NCI-H128 (cell line): ENCODE results near the gene STAT5A.
"Not testable (repeated sequence)": the region's sequence is repeated elsewhere in the genome, so short reads cannot be mapped to it uniquely, and the experiment has no call there.

Experiments used
- DNase-seq: peaks from one replicate; lab custom pipeline; 2025; ENCODE audit not compliant: unreplicated experiment; lab: John Stamatoyannopoulos, UW

STAT5A gene

DNA sequence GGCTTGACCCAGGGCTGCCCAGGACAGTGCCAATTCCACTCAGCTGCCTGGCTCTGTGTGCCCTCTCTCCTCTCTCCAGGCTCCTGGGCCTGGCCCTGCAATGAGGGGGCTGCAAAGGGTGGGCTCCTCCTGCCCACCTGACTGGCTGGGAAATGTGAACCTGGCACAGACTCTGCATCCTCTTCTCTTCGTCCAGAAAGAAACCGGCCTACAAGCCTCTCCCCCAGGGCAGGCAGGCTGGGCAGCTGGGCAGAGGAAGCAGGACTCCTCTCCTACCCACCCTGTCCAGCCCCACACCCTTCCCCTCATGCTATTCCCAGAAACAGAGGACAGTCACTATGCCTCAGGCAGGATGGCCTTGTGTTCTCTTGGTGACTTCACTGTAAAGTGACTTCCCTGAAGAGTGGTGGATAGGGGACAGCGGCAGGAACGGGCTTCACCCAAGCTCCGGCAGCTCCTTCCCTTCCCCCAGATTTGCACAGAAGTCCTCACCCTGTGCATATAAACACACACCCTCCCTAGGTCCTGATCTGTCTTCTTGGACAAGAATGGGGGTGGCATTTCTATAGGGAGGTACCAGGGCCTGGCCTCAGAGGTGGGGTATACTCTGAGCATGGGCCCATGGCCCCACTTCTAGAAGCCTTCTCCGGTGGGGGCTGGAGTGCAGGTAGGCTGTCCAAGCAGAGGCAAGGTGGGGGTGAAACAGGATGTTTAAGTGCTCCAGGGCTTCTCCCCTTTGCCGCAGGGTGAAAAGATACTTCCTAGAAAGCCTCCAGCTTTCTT is 4.9 kb upstream of the STAT5A start:
- no peak for DNase-seq

DNA sequence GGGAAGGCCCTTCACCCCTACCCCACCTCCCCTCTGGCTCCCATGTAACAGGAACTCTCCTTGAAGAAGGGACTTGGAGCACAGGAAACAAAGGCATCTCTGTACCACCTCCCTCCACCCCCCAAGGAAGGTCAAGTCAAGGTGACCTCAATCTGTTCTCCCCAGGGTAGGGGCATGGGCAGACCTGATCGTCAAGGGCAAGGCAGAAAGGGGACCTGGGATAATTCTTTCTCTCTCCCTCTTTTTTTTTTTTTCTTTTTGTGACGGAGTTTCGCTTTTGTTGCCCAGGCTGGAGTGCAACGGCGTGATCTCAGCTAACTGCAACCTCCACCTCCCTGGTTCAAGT is 4.3 kb upstream of the STAT5A start:
- no peak for DNase-seq

DNA sequence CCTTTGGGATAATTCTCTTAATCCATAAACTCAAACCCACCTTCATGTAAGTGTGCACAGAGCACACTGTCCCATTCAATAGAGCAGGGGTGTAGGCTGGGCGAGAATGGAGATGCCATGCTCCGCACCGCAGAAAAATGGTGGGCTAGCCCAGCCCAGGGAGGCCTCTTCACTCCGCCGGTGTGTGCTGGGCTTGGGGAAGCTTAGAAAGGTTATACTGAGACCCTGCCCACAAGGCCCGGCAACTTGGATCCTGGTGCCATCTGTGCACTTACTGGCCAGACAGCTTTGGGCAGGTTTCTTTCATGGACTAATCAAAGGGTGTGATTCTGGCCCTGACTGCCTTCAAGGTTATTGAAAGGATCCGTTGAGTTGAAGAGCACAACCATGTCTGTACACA is 3.7 kb upstream of the STAT5A start:
- DNase-seq, result no peak

DNA sequence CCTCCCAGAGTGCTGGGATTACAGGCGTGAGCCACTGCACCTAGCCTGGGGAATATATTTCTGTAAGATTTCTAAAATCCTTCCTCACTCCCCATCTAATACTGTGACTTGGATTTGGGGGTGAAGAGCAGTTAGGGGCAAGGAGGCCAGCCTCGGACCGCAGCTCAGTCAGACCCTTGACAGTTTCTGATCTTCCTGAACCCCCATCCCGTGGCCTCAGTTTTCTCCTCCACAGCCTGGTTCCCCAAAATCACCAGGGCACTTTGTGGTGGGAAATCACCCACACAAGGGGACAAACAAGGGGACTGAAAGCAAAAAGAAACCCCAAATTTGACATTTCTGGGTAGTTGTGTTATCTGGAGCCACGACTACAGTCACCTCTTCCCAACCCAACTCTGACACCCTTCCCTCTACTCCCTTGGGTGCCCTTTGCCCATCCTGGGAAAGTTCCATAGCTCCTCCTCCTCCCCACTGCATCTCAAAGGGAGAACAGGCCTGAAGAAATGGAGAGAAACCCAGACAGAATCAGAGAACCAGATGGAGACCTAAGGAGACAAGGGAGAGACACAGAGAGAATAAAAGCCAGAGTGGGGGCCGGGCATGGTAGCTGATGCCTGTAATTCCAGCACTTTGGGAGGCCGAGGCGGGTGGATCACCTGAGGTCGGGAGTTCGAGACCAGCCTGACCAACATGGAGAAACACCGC is 2.8 kb upstream of the STAT5A start:
- no peak for DNase-seq

DNA sequence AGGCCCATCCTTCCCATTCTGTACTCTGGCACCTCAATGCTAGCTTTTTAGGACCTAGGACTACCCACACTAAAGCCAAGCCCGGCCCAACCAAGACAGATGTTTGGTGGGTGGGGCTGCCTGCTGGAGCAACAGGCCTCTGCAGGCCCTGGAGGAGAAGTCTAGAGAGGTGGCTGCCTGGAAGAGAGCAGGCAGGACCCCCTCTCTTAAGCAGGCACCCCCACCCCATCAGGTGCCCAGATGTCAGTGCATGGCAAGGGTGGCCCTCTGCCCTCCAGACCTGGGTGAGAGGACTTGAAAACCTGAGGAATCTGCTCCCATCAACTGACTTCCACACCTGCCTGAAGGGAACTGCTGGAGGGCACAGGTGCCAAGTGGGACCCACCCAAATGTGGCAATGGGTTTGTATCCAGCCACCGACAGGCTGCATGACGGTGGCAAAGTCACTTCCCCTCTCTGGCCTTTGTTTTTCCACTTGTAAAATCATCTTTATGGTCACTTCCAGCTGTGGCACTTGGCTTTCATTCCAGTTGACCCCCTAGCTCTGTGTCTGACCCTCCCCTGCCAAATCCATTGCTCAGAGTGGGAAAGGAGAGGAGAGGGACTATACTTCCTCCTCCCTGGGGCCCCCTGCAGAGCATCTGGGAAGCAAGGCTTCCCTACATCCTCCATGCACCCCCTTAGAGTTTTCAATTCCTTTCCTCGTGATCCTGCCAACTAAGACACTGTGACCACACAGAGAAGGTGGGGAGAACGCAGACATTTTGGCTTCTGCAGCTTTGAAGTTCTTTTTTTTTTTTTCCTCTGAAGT is 1.7 kb upstream of the STAT5A start:
- DNase-seq, result no peak

DNA sequence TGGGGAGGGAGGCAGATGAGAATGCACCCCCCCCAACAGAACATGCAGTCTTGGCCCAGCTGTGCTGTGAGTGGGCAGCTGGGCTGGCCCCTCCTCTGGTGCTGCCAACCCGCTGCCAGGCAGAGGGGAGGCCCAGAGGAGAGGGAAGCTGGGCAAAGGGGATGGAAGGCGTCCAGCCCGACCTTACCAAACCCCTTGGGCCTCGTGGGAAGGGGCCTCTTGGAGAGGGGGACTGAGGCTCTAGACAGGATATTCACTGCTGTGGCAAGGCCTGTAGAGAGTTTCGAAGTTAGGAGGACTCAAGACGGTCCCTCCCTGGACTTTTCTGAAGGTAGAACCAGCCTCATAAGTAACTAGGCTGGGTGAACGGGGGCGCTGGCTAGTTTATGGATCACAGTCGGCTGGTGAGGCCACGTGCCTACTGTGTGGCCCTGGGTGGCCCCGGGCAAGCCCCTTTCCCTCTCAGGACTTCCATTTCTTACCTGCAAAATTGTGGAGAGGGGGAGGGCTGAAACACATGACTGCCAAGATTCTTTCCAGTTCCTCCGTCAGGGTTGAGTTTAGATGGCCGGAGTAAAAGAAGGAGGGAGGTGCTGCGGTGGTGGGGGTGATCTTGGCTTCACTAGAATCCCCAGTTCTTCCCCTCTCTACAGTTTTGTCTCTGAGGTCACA is 857 bp upstream of the STAT5A start:
- DNase-seq, result no peak

DNA sequence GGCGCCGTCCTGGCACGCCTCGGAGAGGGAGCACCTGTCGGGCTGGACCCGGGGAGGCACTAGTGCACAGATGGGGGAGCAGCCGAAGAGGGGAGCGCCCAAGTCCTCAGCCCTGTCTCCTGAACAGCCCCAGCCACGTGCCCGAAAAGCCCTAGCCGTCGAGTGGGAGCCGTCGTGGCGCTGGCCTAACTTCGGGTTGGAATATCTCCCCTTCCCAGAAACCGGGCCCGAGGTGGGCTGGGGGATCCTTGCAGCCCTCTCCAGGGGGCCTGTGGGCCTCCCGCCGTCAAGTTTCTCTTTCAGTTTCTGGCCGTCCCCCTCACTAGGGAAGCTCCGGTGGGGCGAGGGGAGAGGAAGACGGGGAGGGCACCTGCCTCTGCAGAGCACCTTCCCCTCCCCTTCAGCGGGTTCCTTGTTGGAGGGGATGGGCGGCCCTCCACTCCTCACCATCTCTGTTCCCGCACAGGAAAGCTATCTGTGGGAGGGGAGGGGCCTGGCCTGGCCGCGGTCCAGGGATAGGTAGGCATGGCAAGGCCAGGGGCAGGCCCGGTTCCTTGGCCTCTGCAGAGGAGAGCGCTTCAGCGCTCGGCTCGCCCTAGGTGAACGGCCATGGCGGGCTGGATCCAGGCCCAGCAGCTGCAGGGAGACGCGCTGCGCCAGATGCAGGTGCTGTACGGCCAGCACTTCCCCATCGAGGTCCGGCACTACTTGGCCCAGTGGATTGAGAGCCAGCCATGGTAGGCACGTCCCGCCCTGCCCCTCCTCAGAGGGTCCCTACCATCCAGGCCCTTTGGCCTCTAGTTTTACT is 709 bp downstream of the STAT5A start:
- DNase-seq, result no peak

DNA sequence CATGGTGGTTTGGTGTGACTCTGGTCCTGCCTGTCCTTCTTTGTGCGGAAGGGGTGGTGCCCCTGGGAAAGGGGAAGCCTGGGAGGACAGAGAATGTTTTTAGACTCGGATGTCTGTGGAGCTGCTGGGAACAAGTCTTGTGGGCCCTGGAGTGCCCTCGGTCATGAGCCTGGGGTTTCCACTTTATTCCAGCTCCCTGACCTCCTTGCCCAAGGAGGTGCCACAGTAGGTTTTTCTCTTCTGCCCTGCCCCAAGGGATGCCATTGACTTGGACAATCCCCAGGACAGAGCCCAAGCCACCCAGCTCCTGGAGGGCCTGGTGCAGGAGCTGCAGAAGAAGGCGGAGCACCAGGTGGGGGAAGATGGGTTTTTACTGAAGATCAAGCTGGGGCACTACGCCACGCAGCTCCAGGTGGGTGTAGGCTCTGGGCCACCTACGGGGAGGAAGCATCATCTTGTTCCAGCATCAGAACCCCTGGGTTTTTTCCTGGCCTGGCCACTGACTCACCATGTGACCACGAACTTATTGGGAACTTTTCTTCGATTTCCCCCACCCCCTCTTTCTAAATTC is 1.4 kb downstream of the STAT5A start:
- no peak for DNase-seq

DNA sequence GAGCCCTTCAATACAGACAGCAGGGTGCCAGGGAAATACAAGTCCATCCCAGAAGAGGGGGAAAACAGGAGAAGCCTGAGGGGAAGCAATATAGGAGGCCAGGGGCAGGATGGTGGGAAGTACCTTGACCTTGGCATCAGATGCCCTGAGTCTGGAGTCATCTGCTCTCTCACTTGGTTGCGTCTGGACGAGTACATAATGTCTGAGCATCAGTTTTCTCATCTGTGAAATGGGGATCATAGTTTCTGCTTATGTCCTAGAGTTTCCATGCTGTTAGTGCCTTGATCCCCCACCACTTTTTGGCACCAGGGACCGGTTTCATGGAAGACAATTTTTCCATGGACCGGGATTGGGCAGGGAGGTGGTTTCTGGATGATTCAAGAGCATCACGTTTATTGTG is 2.3 kb downstream of the STAT5A start:
- no peak for DNase-seq

DNA sequence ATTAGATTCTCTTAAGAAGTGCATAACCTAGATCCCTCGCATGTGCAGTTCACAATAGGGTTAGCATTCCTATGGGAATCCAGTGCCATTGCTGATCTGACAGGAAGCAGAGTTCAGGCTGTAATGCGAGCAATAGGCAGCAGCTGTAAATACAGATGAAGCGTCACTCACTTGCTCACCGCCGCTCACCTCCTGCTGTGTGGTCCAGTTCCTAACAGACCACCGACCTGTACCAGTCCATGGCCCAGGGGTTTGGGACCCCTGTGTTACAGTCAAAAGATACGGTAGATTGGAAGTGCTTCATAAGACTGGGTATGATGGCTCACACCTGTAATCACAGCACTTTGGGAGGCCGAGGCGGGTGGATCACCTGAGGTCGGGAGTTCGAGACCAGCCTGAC is 2.8 kb downstream of the STAT5A start:
- no peak for DNase-seq

DNA sequence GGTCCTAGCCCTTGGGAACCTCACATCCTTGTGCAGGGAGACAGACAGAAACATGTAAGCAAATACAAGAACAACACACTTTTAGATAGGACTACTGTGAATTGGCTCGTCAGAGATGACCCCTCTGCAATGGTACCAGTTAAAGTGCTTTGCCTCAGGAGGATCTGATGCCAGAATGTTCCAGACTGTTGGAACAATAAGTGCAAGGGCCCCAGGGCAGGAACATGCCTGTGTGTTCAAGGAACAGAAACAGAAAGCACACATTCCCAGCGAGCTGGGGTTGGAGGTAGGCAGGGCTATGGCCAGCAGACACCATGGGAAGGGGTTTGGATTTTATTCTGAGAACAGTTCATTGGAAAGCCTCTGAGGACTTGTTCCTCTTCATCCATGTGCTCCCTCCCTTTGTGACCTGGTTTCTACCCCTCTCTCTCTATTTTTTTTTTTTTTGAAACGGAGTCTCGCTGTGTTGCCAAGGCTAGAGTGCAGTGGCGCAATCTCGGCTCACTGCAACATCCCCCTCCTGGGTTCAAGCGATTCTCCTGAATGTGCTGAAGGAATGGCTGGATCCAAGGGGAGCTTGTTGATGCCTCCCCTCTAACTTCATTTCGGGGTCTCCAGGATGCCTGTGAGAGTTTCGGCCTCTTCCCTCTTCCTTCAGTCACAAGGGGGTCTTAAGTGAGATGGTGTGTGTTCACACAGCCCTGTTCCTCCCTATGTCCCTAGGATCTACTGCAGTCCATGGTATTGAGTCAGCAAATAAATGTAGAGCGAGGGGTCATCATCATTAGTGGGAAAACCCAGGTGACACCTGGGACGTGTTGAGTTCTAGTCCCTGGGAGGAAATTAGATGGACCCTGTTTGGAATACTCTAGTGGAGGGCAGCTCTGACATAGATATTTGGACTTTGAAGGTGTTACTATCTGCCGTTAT is 6.4 kb downstream of the STAT5A start:
- no peak for DNase-seq

DNA sequence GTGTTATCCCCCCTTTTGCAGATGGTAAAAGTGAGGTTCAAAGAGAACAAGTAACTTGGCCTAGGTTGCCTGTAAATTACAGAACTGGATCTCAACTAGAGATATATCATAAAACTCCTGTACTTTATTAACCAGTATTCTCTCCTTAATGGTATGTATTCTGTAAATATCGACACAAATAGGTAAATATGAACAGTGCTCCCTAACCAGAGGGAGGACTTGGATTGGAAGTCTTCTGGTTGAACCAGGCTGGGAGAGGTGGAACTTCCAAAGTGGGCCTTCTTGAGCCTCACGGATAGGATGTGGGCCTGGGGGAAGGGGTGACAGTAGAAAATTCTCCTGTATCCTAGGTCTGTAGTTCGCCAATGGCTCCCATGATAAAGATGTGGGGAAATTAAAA is 7.7 kb downstream of the STAT5A start:
- DNase-seq, result no peak

DNA sequence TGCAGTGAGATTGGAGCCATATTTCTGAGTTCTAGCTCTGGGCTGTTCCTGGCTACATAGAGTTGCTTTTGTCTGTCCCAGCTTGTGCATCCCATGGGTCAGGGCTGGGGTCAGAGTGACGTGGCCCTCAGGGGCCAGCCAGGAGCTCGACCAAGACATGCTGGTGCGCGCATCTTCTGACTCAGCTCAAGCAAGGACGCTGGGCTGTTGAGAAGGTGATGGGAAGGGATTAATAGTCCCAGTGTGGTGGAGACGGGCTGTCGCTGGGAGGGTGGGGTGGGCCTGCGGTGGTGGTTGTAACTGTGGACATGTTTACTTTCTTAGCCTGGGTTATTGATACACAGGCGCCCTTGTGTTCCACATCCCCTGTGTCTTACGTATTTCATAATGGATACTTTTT is 9.5 kb downstream of the STAT5A start:
- not testable (repeated sequence) for DNase-seq

DNA sequence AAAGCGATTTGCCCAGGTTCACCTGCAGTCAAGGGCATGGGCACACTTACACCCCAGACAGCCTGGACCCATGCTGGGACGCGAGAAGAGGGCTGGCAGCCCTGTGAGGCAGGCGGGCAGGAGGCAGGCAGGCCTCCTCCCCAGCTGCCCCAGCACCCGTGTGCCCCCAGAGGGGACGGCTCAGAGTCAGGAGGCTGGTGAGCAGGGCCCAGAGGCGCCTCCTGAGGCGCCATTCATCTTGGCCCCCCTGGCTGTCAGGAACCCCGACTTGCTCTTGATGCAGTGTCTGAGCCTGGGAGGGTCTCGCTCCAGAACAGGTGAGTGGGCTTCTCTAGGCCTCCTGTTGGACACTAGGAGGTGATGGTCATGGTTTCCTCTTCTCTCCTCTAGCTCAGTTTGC is 11.1 kb downstream of the STAT5A start:
- not testable (repeated sequence) for DNase-seq

DNA sequence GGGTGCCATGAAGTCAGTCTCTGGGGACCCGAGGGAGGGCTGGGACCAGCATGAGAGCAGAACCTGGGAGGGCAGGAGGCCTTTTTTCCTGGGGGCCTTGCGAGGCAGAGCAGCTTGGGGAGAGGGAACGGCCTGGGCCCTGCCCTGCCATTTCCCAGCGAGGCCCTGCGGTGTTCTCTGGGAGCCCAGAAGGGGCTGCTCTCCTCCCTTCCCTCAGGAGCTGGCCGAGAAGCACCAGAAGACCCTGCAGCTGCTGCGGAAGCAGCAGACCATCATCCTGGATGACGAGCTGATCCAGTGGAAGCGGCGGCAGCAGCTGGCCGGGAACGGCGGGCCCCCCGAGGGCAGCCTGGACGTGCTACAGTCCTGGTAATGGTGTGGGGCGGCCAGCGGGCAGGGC is 11.6 kb downstream of the STAT5A start:
- not testable (repeated sequence) for DNase-seq

DNA sequence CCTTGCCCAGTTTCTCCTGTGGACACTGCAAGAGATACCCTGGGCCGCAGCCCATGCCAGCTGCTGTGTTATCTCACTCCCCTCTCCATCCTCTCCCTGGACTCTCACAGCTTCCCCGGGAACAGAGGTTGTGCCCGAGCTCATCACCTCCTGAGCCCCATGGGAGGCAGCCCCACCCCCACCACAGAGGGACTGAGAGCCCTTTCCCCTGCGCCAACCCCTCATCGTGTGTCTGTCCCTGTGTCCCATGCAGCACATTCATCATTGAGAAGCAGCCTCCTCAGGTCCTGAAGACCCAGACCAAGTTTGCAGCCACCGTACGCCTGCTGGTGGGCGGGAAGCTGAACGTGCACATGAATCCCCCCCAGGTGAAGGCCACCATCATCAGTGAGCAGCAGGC is 12.7 kb downstream of the STAT5A start:
- DNase-seq, result no peak

DNA sequence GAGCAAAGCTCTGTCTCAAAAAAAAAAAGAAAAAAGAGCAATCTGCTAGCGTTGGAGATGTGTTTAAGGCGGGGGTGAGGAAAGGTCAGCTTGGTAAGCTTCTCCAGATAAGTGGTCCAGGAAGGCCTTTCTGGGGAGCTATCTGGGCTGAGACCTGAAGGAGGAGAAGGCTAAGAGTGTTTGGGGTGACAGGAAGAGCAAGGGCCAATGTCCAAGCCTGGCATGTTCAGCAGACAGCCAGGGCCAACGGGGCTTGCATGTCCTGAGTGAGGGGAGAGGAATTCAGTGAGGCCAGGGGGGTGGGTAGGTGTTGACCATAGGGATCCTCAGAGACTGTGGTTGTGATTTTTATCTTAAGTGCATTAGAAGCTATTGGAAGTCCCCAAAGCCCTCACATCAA is 15.4 kb downstream of the STAT5A start:
- DNase-seq, result no peak

DNA sequence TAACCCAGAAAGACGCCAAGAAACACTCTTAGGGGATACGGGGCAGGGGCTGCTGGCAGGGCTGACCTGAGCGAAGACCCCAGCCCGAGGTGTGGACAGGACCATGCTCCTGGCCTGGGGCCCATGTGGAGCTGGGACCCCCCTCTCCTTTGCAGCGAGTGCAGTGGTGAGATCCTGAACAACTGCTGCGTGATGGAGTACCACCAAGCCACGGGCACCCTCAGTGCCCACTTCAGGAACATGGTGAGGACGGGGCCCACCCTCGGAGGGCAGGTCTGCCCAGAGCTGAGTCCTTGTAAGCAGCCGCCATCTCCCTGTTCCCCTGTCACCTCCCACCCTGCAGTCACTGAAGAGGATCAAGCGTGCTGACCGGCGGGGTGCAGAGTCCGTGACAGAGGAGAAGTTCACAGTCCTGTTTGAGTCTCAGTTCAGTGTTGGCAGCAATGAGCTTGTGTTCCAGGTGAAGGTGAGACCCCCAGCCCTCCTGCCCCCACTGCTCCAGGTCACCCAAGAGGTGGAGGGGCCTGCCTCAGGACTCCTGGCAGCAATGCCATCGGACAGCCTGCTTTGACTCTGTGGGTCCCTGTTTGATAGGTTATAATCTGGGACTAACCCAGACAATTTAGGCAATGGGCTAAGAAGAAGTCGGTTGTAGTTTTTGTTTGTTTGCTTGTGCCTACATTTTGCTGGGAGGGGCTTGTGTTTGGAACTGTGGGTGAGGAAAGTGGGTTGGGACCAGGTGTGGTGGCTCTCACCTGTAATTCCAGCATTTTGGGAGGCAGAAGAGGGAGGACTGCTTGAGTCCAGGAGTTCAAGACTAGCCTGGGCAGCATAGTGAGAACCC is 16.1 kb downstream of the STAT5A start:
- no peak for DNase-seq

DNA sequence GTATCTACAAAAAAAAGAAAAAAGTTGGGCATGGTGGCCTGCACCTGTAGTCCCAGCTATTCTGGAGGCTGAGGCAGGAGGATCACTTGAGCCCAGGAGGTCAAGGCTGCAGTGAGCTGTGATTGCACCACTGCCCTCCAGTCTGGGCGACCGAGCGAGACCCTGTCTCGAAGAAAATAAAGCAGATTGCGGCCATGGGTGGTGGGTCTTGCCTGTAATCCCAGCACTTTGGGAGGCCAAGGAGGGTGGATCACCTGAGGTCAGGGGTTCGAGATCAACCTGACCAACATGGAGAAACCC is 16.7 kb downstream of the STAT5A start:
- not testable (repeated sequence) for DNase-seq
